ENCODE data around the gene TM7SF2. TPM values are rescaled to one million over a fixed set of nuclear protein-coding genes. Genes with fewer than 3 reads are reported as not detected.
A peak's percentile ranks its signal among the peaks of the same experiment; 100 is the strongest.

TM7SF2 gene
- total RNA-seq, 1 donor from 2014 or later, result 56.7 TPM

DNA sequence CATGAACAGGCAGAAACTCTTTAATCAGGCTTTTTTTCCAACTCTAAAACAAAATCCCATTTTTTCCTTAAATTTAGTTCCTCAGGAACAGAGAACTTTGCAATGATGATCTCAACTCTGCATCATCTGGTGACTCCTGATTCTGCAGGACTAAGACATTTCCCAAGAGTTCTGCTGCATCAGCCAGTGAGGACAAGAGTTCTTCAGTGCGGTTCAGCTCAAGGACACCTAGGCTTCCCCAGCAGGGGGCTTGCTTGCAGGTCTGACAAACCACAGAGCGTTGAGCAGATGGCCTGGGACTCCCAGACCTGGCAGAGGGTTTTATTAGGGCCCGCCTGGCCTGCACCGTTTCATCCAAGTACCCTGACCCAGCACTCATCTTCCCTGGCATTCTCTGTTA, 34.2 kb upstream of the TM7SF2 start:
- intact Hi-C loops (cut with micrococcal nuclease), result no loop called here
- H3K4me3 ChIP-seq, result no peak overlapping the region
- no peaks in the 10 kb centered on the region for H3K4me1 ChIP-seq
- no peak for DNase-seq
- H3K27ac ChIP-seq (replicated peaks), result no peak overlapping the region
- no peaks in the 10 kb centered on the region for H3K9me3 ChIP-seq (replicated peaks)
- no peaks in the 10 kb centered on the region for H3K27me3 ChIP-seq (ENCODE audit: low read depth)
- no peaks in the 10 kb centered on the region for H3K36me3 ChIP-seq
- TF ChIP-seq, protein P1, sequence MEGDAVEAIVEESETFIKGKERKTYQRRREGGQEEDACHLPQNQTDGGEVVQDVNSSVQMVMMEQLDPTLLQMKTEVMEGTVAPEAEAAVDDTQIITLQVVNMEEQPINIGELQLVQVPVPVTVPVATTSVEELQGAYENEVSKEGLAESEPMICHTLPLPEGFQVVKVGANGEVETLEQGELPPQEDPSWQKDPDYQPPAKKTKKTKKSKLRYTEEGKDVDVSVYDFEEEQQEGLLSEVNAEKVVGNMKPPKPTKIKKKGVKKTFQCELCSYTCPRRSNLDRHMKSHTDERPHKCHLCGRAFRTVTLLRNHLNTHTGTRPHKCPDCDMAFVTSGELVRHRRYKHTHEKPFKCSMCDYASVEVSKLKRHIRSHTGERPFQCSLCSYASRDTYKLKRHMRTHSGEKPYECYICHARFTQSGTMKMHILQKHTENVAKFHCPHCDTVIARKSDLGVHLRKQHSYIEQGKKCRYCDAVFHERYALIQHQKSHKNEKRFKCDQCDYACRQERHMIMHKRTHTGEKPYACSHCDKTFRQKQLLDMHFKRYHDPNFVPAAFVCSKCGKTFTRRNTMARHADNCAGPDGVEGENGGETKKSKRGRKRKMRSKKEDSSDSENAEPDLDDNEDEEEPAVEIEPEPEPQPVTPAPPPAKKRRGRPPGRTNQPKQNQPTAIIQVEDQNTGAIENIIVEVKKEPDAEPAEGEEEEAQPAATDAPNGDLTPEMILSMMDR (IDR thresholded peaks at IDR 0.05; ENCODE audit: borderline replicate concordance), result no peak

DNA sequence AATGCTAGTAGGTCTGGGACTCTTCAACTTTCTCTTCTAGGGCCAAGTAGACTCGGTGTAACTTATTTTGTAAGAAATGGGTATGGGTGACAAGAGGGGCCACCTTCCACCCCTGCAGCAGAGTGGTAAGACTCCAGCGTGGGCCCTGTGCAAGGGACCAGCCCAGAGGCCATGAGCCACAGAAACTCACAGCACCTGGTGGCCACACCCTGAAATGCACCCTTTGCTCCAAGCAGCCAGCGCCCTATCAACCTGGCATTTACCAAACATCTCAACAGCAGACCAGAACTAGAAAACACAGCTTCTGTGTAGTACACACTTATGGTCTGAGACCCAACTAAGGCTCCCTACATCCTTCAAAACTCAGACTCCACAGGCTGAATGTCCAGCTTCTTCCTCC, 33.5 kb upstream of the TM7SF2 start:
- TF ChIP-seq, protein P1 (IDR thresholded peaks at IDR 0.05; ENCODE audit: borderline replicate concordance), result peak; percentile 66
- Histone ChIP-seq H3K27me3 (ENCODE audit: low read depth) (no peaks in the 10 kb centered on the region), H3K27ac (replicated peaks) (no peak overlapping the region), H3K4me1 (peaks cover 1% of the 10 kb centered on the region), H3K36me3 (no peaks in the 10 kb centered on the region), H3K9me3 (replicated peaks) (no peaks in the 10 kb centered on the region), H3K4me3 (no peak overlapping the region)
- DNase-seq, result no peak
- intact Hi-C loops (cut with micrococcal nuclease), result no loop called here

DNA sequence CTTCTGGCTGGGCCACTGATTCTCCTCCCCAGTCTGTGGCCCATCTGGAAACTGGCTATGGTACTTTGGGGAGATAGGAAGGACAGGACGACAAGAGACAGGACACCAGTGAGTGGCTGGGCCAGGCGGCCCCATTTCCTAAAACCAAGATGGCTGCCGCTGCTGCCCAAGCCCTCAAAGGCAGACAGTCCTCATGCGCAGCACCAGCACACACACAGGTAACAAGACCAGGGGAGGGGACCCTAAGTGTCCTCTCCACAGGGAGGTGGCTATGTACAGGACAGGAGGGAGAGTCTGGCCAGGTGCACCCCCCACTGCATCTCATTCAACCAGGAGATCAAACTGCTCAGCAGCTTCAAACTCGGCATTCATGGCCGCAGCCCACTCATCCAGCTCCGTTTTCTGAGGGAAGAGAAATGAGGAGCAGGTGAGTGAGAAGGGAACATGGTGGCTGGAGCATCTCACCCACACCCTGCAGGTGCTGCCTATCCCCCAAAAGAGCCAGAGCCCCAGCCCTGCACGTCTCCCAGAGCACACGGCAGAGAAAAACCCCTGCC, 32.8 kb upstream of the TM7SF2 start:
- no peaks in the 10 kb centered on the region for H3K27me3 ChIP-seq (ENCODE audit: low read depth)
- H3K36me3 ChIP-seq, result no peaks in the 10 kb centered on the region
- DNase-seq, result no peak
- intact Hi-C loops (cut with micrococcal nuclease), result no loop called here
- no peak overlapping the region for H3K4me3 ChIP-seq
- peaks cover 8% of the 10 kb centered on the region for H3K4me1 ChIP-seq
- no peak overlapping the region for H3K27ac ChIP-seq (replicated peaks)
- TF ChIP-seq, protein P1 (IDR thresholded peaks at IDR 0.05; ENCODE audit: borderline replicate concordance), result no peak
- H3K9me3 ChIP-seq (replicated peaks), result no peaks in the 10 kb centered on the region

DNA sequence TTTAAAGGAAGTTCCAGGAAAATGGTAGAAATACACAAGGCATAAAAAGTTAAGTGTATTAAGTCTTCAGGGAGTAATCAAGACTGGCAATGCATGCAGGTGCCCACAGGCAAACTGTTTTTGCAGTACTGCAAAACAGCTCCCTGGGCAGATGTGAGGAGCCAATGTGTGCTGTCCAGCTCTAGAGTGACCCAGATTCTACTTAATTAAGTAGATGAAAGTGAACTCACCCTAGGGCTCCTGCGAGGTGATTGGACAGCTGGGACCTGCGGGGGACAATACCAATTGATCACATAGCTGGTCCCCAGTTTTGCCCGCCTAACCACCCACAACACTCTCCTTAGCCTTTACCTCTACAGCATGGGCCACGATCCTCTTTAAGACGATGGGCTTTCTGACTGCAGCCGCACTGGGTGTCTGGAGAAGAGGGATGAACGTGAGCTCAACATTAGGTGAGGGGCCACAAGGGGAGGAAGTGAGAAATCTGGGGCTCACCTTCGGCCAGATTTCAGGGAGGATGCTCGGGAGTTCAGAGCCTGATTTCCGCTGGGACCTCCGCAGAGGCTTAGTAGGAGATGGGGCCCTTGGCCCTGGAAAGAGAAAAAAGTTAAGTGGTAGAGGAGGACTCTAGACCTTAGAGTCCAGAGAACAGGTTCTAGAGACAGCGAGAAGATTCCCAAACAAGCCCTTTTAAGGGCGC, 28.4 kb upstream of the TM7SF2 start:
- Histone ChIP-seq H3K4me3 (peak overlapping the region; percentile 85), H3K4me1 (peaks cover 27% of the 10 kb centered on the region), H3K27ac (replicated peaks) (peak overlapping the region; percentile 93), H3K27me3 (ENCODE audit: low read depth) (no peaks in the 10 kb centered on the region), H3K9me3 (replicated peaks) (no peaks in the 10 kb centered on the region), H3K36me3 (peaks cover 30% of the 10 kb centered on the region)
- DNase-seq, result no peak
- TF ChIP-seq, protein P1 (IDR thresholded peaks at IDR 0.05; ENCODE audit: borderline replicate concordance), result no peak
- intact Hi-C loops (cut with micrococcal nuclease), result no loop called here

DNA sequence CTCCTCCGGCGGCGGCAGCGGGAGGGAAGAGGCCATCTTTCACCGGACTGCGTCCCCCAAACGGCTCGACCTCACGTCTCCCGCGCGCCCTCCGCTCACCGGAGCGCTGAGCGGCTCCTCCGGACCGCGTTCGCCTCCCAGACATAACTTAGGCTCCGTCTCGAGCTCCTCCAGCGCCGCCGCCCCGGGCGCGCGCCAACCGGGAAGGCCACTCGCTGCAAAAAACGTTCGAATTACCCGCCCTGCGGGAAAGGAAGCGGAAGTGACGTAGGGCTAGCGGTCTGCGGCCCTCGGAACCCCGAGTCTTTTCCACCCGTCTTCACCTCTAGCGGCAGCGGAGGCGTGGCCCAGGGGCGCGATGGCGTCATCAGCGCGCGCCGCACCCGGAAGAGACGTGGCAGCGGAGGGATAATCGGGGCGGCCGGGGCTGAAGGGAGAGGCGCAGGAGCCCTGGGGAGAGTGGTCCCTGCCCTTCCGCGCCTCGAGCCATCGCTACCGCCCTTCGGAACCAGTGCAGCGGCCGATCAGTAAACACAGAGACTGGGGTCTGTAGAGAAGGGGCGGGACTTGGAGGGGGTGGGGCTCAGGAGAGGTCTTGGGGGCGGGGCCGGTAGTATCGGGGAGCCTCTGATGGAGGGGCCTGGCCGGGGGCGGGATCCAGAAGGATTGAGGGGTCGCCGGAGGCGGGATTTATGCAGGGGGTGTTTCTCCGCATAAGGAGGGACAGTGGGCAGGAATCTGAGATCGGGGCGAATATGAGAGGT, 27.7 kb upstream of the TM7SF2 start, which contains the start of the genes CDCA5 and ZFPL1:
Gene CDCA5, minus strand, starts transcription at position 207 of the 764 bp plus-strand sequence. Its CDS starts 62 bp downstream, at position 145.
Gene ZFPL1, plus strand, starts transcription at position 389 of the 764 bp plus-strand sequence. CDS start 477 bp downstream, outside the sequence.
- Histone ChIP-seq H3K27me3 (ENCODE audit: low read depth) (no peaks in the 10 kb centered on the region), H3K9me3 (replicated peaks) (no peaks in the 10 kb centered on the region), H3K4me3 (peak within 1 kb of the TSS; percentile 85), H3K4me1 (peaks cover 27% of the 10 kb centered on the region), H3K27ac (replicated peaks) (peak within 1 kb of the TSS; percentile 93), H3K36me3 (peaks cover 37% of the 10 kb centered on the region)
- peak; percentile 94 for DNase-seq
- intact Hi-C loops (cut with micrococcal nuclease), result no loop called here
- TF ChIP-seq, protein P1 (IDR thresholded peaks at IDR 0.05; ENCODE audit: borderline replicate concordance), result no peak
